ENCODE data around the gene DNAJC10. TPM values are rescaled to one million over a fixed set of nuclear protein-coding genes. Genes with fewer than 3 reads are reported as not detected.
"Not testable (repeated sequence)": the region's sequence is repeated elsewhere in the genome, so short reads cannot be mapped to it uniquely, and the experiment has no call there.

The DNAJC10 gene
- total and polyA plus RNA-seq, 9 of the 15 experiments (the other 6 are each of a cell fraction or from before 2014, with no cell fraction given) = 9.8 to 77.7 (median 57.3) TPM

GRCh38 chr2:182733572-182733971 is 17.5 kb downstream of the DNAJC10 start:
- no peak for FAIRE-seq
- H3K4me2 ChIP-seq (ENCODE audit: insufficient read depth, low read length) = no peak overlapping the region
- ChIA-PET POLR2A (no interaction called here), CTCF (ENCODE audit: low intra/inter-chr PET ratio) (no interaction called here)
- no peak for DNase-seq (ENCODE audit: extremely low read depth in 1 of 4, low spot score in 3 of 4)
- intact Hi-C loops (cut with micrococcal nuclease) = no loop called here
- no peaks in the 10 kb centered on the region for H3K4me1 ChIP-seq (replicated peaks in 1 of 2; ENCODE audit: control insufficient read depth in 2 of 2, insufficient read depth in 2 of 2, low read length in 2 of 2)
- no peaks in the 10 kb centered on the region for H3K27me3 ChIP-seq (ENCODE audit: control insufficient read depth in 2 of 2, insufficient read depth in 2 of 2, low read length in 2 of 2)
- H3K79me2 ChIP-seq (ENCODE audit: control insufficient read depth, insufficient read depth, low read length) = no peaks in the 10 kb centered on the region
- ATAC-seq = no peak
- H4K20me1 ChIP-seq (replicated peaks; ENCODE audit: control insufficient read depth, insufficient read depth, low read length) = no peaks in the 10 kb centered on the region
- peaks cover 62% of the 10 kb centered on the region for H3K36me3 ChIP-seq (ENCODE audit: control insufficient read depth, insufficient read depth, low read length)
- BruUV-seq (replicated peaks) = no TSS peak
- no peak overlapping the region for H3K27ac ChIP-seq (ENCODE audit: extremely low read depth, low read depth, low read length)
- in situ Hi-C loops (cut with MboI) = no loop called here
- H3K9me1 ChIP-seq (ENCODE audit: control insufficient read depth, insufficient read depth, low read length) = no peaks in the 10 kb centered on the region
- no peak overlapping the region for H3K9ac ChIP-seq (ENCODE audit: insufficient read depth in 1 of 2, low read depth in 2 of 2, low read length in 2 of 2)
- H2AFZ ChIP-seq (ENCODE audit: low read depth, low read length) = no peak overlapping the region
- H3K4me3 ChIP-seq = no peak overlapping the region
- no peaks in the 10 kb centered on the region for H3K9me3 ChIP-seq (replicated peaks; ENCODE audit: control insufficient read depth, insufficient read depth, low read depth, low read length)
- 57% methylated on average over 1 of the region's 1 CpG for WGBS (ENCODE audit: insufficient coverage, low coverage, missing lambda C conversion rate)
- no peak for TF ChIP-seq ZNF124 (CRISPR knock-in tag; IDR thresholded peaks at IDR 0.05)
- TF ChIP-seq RBM14 (IDR thresholded peaks at IDR 0.05; ENCODE audit: borderline replicate concordance, insufficient read depth, low read depth, low read length) = no peak
- TF ChIP-seq ZNF717 (CRISPR knock-in tag; IDR thresholded peaks at IDR 0.05) = no peak
- peak; percentile 93 for TF ChIP-seq DACH1 (IDR thresholded peaks at IDR 0.05; ENCODE audit: partially characterized antibody)
- TF ChIP-seq FOXP1 (CRISPR knock-in tag; IDR thresholded peaks at IDR 0.05) = no peak
- TF ChIP-seq NFE2 (IDR thresholded peaks at IDR 0.05; ENCODE audit: low read depth) = no peak

- H3K4me1 ChIP-seq (replicated peaks in 1 of 2; ENCODE audit: control insufficient read depth in 2 of 2, insufficient read depth in 2 of 2, low read length in 2 of 2); H3K79me2 ChIP-seq (ENCODE audit: control insufficient read depth, insufficient read depth, low read length); intact Hi-C loops (cut with micrococcal nuclease); H3K9me3 ChIP-seq (replicated peaks; ENCODE audit: control insufficient read depth, insufficient read depth, low read depth, low read length); ATAC-seq; H4K20me1 ChIP-seq (replicated peaks; ENCODE audit: control insufficient read depth, insufficient read depth, low read length); CTCF ChIA-PET (ENCODE audit: low intra/inter-chr PET ratio); H3K9me1 ChIP-seq (ENCODE audit: control insufficient read depth, insufficient read depth, low read length); FAIRE-seq; DNase-seq (ENCODE audit: extremely low read depth in 1 of 4, low spot score in 3 of 4); in situ Hi-C loops (cut with MboI); H3K4me2 ChIP-seq (ENCODE audit: insufficient read depth, low read length); H3K4me3 ChIP-seq; POLR2A ChIA-PET; H2AFZ ChIP-seq (ENCODE audit: low read depth, low read length); H3K27ac ChIP-seq (ENCODE audit: extremely low read depth, low read depth, low read length); H3K9ac ChIP-seq (ENCODE audit: insufficient read depth in 1 of 2, low read depth in 2 of 2, low read length in 2 of 2); H3K27me3 ChIP-seq (ENCODE audit: control insufficient read depth in 2 of 2, insufficient read depth in 2 of 2, low read length in 2 of 2); BruUV-seq (replicated peaks): not testable (repeated sequence)
- WGBS (ENCODE audit: insufficient coverage, low coverage, missing lambda C conversion rate) = 89% methylated on average over 8 of the region's 8 CpGs
- peaks cover 51% of the 10 kb centered on the region; the same call in 2 of the 3 replicates for H3K36me3 ChIP-seq (ENCODE audit: control insufficient read depth, insufficient read depth, low read length)
Observed at GRCh38 chr2:182736856-182737255, 20.8 kb downstream of the DNAJC10 start.
